GM10847 (cell line): ENCODE results near the gene MYL6.

Experiments
- POLR2A ChIP-seq: IDR thresholded peaks from 2 replicates; pipeline ENCODE4 v1.6.1; 2011; ENCODE audit not compliant: insufficient read length; ENCODE audit errors: extremely low read depth

MYL6 gene

DNA sequence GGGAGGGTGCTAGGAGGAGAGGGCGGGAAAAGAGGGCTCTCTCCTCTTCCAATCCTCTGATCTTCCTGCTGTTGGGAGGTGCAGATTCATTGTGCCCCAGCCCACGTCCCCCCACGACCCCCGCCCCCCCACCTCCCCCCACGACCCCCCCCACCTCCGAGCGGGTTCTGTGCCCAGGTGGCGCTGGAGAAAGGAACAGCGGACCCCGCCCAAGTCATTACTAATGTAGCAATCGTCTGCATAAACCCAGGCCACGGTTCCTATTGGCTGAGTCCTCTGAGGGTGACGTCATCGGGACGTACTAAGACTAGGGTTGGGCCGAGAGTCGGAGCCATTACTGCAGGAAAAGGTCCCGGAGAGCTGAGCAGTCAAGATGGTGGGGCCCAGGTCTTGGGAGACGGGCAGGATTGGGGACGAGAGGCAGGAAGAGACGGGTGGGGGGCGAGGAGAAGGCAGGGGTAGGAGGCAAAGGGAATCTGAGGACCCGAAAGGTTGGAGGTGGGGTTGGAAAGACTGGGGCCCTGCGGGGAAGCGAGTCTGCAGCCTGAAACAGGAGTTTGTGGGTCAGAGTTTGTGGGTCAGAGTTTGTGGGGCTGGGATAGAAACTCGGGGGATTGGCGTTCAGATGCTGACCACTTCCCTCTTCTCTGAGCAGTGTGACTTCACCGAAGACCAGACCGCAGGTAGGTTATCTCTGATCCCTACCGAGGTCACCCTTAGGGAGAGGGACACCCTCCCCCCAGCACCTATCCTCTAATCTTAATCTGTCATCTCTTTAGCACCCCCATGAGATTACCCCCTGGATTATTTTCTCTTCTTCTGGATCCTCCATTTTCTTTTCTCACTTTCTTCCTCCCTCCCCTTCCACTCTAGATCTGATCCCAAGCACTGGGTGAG is at the start of gene MYL6:
MYL6 (plus strand) TSS at position 331 of the 897 bp plus-strand sequence; CDS start at position 374, 43 bp downstream.
- TF ChIP-seq POLR2A, result peak; percentile 98

DNA sequence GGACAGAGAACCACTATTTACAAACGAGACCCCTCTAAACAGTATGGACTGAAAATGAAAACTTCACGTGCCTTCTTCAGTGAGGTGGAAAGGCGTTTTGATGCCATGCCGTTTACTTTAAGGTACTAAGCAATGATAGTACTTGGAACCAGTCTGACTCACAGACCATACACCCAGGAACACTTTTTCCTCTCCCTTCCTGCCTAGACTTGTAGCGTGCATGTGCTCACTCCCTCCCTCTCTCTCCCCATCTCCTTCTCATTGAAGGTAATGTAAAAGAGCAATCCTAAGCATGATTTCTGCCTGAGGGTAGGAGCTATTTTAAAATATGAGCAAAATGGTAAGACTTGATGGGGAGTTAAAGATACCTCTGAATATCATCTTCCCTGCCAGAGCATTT is 47.6 kb upstream of the MYL6 start:
- TF ChIP-seq POLR2A, result no peak

DNA sequence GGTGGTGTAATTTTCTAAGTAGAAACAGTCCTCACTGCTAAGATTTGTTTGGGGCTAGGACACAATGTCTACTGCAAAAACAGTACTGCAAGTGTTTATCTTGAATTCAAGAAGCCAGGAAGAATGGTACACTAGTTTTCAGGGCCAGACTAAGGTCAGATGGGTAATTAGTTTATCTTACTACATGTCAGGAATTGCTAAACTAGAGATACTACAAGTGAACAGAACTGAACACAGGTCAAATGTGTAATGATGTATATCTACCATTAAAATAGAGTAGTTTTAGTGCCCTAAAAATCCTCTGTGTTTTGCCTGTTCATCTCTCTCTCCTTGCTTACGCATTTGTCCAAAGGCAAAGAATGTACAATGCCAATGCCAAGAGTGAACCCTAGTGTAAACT is 44.1 kb upstream of the MYL6 start:
- no peak for TF ChIP-seq POLR2A

DNA sequence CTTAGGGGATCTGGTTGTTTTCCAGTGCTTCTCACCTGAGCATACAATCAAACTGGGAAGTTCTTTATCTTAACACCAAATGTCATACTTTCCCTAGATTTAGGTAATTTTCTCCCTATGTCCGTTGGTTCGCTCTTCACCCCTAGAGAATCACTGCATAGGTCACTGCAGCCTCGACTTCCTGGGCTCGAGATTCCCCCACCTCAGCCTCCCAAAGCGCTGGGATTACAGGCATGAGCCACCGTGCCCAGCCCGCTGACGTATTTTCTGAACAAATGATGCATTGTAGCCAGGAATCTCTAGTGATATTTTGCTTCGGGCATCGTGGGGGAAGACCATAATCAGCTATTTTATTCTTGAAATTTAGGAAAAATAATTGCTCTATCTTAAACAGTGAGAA is 42.8 kb upstream of the MYL6 start:
- no peak for TF ChIP-seq POLR2A

DNA sequence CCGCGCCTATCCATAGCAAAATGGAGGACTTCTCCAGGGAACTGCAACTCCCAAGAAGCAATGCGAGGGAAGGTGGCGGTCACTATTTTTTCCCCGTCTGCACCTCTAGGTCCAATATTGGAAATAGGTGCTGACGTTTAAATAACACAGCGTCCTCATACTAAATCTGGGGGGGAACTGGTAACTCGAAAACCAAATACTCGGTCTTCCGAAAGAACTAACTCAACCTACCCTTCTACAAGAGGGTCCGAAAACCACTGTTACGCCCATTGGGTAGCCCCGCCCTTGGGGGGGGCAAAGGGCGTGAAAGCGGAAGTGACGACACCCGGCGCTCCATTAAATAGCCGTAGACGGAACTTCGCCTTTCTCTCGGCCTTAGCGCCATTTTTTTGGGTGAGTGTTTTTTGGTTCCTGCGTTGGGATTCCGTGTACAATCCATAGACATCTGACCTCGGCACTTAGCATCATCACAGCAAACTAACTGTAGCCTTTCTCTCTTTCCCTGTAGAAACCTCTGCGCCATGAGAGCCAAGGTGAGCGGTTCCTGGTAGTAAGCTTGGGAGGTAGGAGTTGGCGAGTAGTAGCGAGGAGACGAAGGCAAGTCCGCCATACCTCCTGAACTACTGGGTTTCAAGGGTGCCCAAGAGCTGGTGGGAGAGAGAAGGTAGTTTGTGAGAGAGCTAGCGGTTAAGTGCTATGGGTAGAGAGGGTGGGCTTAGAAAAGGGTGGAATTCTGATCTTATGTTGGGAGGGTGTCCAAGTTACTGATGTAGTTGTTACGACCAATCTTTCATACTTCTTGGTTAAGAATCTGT is 41.7 kb upstream of the MYL6 start, which contains the start of gene RPL41:
RPL41 (plus strand) TSS at position 367 of the 815 bp plus-strand sequence.
- TF ChIP-seq POLR2A, result peak; percentile 97

DNA sequence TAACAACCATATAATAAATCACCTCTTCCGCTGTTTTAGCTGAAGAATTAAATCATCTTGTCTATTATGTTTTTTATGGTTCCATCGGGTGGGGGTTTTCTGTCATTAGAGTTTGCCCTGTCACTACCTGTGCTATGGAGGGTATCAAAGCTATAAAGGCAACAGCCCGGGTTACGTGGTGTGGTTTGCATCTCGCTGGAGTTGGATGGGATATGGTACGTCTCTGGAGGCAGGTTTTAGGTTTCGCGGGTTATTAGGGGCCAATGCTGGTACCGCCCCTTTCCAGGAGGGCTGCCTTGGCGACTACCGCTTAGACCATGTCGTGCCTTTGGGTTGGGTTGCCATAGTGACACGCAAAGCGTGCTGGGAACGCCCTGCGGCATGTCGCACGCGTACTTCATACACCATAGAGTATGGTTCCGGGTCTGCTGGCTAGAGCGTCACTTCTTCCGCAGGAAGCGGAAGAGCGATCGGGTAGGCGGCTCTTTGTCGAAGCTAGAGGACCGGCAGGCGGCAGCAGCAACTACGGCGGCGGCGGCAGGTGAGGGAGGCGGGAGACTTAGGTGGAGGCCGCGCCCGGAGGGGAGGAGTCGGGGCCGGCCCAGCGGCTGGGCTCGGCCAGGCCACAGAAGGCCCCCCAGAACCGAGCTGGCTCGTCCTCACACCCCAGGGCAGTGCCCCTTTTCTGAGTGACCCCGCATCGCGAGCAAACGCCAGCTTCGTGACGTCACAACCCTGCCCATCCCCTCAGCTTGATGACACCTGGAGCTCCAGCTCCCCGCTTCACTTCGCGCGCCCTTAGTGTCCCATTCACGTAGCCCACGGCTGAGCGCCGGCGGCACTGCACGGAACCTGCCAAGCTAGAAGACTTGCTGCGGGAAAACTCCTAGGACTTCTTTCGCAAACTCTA is 40.1 kb upstream of the MYL6 start, which contains the start of gene ZC3H10:
ZC3H10 (plus strand) TSS at position 489 of the 910 bp plus-strand sequence. CDS start 2,297 bp downstream, outside the sequence.
- peak; percentile 95 for TF ChIP-seq POLR2A

DNA sequence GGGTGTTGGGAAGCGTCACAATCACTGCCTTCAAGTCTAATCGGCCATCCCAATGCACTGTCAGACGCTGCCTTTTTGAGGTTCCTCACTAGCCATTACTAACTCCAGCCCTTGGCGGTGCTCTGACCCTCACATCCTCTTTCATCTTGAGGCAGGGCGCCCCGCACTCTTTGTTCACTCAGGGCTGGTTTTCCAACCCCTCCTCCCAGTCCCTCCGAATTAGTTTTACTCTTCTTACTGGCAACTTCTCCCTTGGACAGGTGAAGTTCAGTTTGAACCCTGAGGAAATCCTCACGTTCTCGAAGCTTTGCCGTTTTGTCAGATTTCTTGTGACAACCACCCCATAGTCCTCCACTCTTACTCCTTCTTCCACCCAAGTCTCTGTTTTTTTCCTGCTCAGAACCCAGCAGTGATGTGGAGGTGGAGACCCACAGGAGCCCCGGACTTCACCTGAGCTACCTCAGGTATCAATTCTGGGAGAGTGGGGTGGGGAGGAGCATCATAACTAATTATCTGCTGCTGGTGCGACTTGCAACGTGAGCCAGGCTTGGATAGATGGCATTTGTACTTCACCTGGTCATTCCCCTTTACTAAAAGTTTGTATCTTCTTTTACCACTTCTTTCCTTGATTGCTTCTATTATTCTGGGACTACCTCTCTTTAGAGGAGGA is 39.3 kb upstream of the MYL6 start:
- TF ChIP-seq POLR2A, result no peak

DNA sequence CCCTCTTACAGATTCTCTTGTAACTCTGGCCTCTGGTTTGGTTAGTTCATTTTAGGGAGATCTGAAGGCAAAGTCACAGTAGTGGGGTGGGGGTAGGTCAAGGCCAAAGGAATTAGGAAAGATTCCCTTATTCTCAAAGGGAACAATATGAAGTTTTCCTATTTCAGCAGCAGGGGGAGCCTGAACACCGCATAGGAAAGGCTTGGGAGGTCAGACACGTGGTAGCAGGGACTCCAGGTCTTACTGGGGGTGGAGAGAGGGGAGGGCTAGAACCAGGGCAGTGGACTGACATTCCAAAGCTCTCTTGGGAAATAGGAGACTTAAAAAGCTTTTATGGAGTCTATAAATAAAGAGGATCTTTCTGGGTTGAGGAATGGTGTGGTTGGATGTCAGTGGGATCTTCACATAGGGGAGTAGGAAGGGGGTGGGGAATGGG is 38.8 kb upstream of the MYL6 start:
- TF ChIP-seq POLR2A, result no peak

DNA sequence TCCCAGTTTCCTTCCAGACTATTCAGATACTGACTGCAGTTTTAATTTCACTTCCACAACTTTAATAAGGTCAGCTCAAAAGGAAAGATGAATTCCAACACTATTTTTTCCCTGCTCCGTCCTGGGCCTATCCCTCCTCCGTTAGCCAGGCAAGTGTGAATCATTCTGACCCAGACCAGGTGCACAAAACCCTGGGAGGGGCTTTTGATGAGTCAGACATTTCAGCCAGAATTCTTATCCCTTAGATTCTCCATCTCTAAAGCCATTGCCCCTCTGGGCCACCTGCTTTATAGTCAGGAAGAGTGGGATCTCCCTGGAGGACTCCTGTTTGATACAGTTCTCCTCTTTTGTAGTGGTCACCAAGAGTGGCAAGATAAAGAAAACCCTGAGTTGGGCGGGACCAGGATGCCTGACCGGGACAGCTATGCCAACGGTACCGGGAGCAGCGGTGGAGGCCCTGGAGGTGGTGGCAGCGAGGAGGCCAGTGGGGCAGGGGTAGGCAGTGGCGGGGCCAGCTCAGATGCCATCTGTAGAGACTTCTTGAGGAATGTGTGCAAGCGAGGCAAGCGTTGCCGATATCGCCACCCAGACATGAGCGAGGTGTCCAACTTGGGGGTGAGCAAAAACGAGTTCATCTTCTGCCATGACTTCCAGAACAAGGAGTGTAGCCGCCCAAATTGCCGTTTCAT is 37.9 kb upstream of the MYL6 start:
- TF ChIP-seq POLR2A, result no peak

DNA sequence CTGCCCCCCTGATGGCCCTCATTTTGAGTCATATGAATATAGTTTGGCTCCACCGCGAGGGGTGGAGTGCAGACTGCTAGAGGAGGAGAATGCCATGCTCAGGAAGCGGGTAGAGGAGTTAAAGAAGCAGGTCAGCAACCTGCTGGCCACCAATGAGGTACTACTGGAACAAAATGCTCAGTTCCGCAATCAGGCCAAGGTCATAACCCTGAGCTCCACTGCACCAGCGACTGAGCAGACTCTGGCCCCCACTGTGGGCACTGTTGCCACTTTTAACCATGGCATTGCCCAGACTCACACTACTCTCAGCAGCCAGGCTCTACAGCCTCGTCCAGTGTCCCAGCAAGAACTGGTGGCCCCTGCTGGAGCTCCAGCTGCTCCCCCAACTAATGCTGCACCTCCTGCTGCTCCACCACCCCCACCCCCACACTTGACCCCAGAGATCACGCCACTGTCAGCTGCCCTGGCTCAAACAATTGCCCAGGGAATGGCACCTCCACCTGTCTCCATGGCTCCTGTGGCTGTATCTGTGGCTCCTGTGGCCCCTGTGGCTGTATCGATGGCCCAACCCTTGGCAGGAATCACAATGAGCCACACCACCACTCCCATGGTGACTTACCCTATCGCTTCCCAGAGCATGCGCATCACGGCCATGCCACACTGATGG is 36.8 kb upstream of the MYL6 start:
- no peak for TF ChIP-seq POLR2A

DNA sequence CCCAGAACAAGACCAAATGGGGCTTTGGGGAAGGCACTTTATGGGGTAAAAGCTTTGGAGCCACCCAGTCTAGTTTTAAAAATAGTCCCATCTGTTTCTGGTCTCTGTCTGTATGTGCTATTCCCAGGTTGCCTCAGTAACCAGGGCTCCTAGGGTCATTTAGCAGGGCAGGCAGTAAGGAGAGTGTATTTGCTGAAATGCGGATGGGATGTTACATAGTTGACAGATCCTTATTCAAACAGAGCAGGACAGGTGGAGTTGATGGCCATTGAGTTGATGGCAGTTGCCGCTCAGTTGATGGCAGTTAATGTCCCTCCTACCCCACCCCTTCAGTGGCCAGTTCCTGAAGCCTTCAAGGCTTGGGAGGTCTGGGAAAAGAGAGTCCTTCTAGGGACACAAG is 35.5 kb upstream of the MYL6 start:
- TF ChIP-seq POLR2A, result no peak

DNA sequence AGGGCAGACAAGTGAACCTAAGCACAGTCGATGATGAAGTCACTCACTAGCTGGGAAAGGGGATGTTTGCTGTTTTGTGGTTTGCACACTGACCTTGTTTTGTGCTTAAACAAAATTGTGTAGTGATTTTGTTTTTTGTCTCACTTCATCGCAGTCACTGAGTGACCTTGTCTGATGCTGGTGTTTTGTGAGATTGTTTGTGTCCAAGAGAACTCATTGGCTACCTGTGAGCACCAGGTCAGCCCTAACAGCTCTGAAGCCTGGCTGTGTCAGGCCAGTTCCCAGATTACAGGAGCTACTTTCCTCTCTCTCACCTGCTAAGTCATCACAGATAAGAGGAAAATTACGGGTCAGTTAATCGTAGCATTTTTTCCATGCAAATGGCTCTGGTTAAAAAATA is 34.0 kb upstream of the MYL6 start:
- no peak for TF ChIP-seq POLR2A

DNA sequence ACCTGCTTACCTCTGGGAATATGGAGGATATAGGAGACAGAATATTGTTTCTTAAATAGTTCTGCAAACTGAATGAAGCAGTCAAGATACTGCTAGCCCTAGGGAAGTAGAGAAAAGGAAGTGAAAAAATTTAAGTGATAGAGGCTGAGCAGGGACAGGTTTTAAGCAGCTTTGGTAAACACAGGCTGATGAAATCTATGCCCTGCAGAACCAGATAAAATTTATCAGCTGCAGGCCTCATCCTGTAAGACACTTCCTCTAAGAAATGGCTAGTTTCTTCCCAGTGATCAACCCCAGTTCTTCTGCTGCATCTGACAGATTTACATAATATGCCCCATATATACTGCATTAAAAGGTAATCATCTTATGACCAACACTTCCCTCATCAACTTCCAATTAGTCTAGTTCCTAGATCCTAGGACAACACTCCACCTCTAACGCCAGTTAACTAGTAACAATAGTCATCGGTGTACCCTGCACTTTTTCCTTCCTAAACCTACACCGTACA is 31.4 kb upstream of the MYL6 start:
- no peak for TF ChIP-seq POLR2A
